HEK293 (cell line): ENCODE results near the gene NLGN3.

Experiments used
- BCL11B ChIP-seq: fragments of 450-650 bp; formaldehyde crosslinking; IDR thresholded peaks from 2 replicates; pipeline ENCODE4 v1.5.1; 2016; ENCODE audit warnings: low read depth, missing biosample characterization, missing genetic modification characterization
- GLI2 ChIP-seq: fragments of 450-650 bp; formaldehyde crosslinking; IDR thresholded peaks from 2 replicates; pipeline ENCODE4; 2017; ENCODE audit warnings: missing biosample characterization, missing genetic modification characterization, low read depth, borderline replicate concordance
- HIC1 ChIP-seq: fragments of 450-650 bp; formaldehyde crosslinking; IDR thresholded peaks from 2 replicates; pipeline ENCODE4 v1.5.1; 2016; ENCODE audit warnings: missing biosample characterization, missing genetic modification characterization
- INSM2 ChIP-seq: fragments of 450-650 bp; formaldehyde crosslinking; IDR thresholded peaks from 2 replicates; pipeline ENCODE4 v1.5.1; 2016; ENCODE audit warnings: missing biosample characterization, missing genetic modification characterization
- KLF10 ChIP-seq: fragments of 450-650 bp; IDR thresholded peaks from 2 replicates; pipeline ENCODE4 v1.5.1; 2018; ENCODE audit warnings: missing biosample characterization, mild to moderate bottlenecking, missing genetic modification characterization
- KLF17 ChIP-seq: fragments of 450-650 bp; formaldehyde crosslinking; IDR thresholded peaks from 2 replicates; pipeline ENCODE4 v1.5.1; 2016; ENCODE audit warnings: missing biosample characterization, missing genetic modification characterization
- PATZ1 ChIP-seq: fragments of 450-650 bp; formaldehyde crosslinking; IDR thresholded peaks from 2 replicates; pipeline ENCODE4 v1.5.1; 2016; ENCODE audit warnings: missing biosample characterization, missing genetic modification characterization
- PRDM4 ChIP-seq: fragments of 450-650 bp; formaldehyde crosslinking; IDR thresholded peaks from 2 replicates; pipeline ENCODE4 v1.5.1; 2017; ENCODE audit warnings: missing biosample characterization, missing genetic modification characterization
- SCRT1 ChIP-seq: fragments of 450-650 bp; formaldehyde crosslinking; IDR thresholded peaks from 2 replicates; pipeline ENCODE4 v1.5.1; 2016; ENCODE audit warnings: missing biosample characterization, missing genetic modification characterization, borderline replicate concordance
- TCF7L2 ChIP-seq: IDR thresholded peaks from 2 replicates; pipeline ENCODE4 v1.6.1; 2011; ENCODE audit warnings: low read depth, mild to moderate bottlenecking, inconsistent platforms, low read length, moderate library complexity, borderline replicate concordance
- ZBTB11 ChIP-seq: fragments of 450-650 bp; formaldehyde crosslinking; conservative IDR thresholded peaks from 2 replicates; pipeline ENCODE4 v1.5.1; 2016; ENCODE audit warnings: low read depth, missing biosample characterization, missing genetic modification characterization
- ZBTB17 ChIP-seq: fragments of 450-650 bp; formaldehyde crosslinking; IDR thresholded peaks from 2 replicates; pipeline ENCODE4 v1.5.1; 2016; ENCODE audit warnings: missing biosample characterization, missing genetic modification characterization
- ZBTB48 ChIP-seq: fragments of 450-650 bp; formaldehyde crosslinking; IDR thresholded peaks from 2 replicates; pipeline ENCODE4 v1.5.1; 2016; ENCODE audit warnings: missing biosample characterization, missing genetic modification characterization
- ZNF132 ChIP-seq: fragments of 450-650 bp; formaldehyde crosslinking; IDR thresholded peaks from 2 replicates; pipeline ENCODE4 v1.5.1; 2017; ENCODE audit warnings: missing biosample characterization, missing genetic modification characterization, borderline replicate concordance
- ZNF223 ChIP-seq: fragments of 450-650 bp; formaldehyde crosslinking; IDR thresholded peaks from 2 replicates; pipeline ENCODE4 v1.5.1; 2016; ENCODE audit warnings: missing biosample characterization, missing genetic modification characterization
- ZNF248 ChIP-seq: fragments of 450-650 bp; formaldehyde crosslinking; IDR thresholded peaks from 2 replicates; pipeline ENCODE4 v1.5.1; 2017; ENCODE audit warnings: missing biosample characterization, missing genetic modification characterization
- ZNF488 ChIP-seq: fragments of 450-650 bp; formaldehyde crosslinking; IDR thresholded peaks from 2 replicates; pipeline ENCODE4 v1.5.1; 2016; ENCODE audit warnings: missing biosample characterization, missing genetic modification characterization
- ZNF555 ChIP-seq: fragments of 450-650 bp; formaldehyde crosslinking; conservative IDR thresholded peaks from 2 replicates; pipeline ENCODE4 v1.5.1; 2017; ENCODE audit warnings: missing biosample characterization, mild to moderate bottlenecking, missing genetic modification characterization, inconsistent platforms
- ZNF596 ChIP-seq: fragments of 450-650 bp; IDR thresholded peaks from 2 replicates; pipeline ENCODE4 v1.5.0; 2018; ENCODE audit warnings: missing biosample characterization, mild to moderate bottlenecking, missing genetic modification characterization, moderate library complexity
- ZNF623 ChIP-seq: fragments of 450-650 bp; formaldehyde crosslinking; IDR thresholded peaks from 2 replicates; pipeline ENCODE4 v1.5.1; 2016; ENCODE audit warnings: missing biosample characterization, missing genetic modification characterization
- ZNF626 ChIP-seq: fragments of 450-650 bp; sonication (Bioruptor Pico); formaldehyde crosslinking; IDR thresholded peaks from 2 replicates; pipeline ENCODE4 v1.5.1; 2018; ENCODE audit warnings: missing biosample characterization, missing genetic modification characterization, inconsistent platforms
- ZXDB ChIP-seq: fragments of 450-650 bp; formaldehyde crosslinking; IDR thresholded peaks from 2 replicates; pipeline ENCODE4 v1.5.1; 2016; ENCODE audit warnings: missing biosample characterization, missing genetic modification characterization

The NLGN3 gene

GRCh38 chrX:71181910-71182799, 37.5 kb downstream of the NLGN3 start (continued):
- TF ChIP-seq ZNF223 (no peak), KLF10 (tag by site-specific recombination) (no peak), ZNF626 (no peak), KLF17 (tag by site-specific recombination) (no peak), ZNF132 (tag by site-specific recombination) (no peak), BCL11B (tag by site-specific recombination) (no peak), HIC1 (tag by site-specific recombination) (no peak), ZNF623 (no peak), ZNF596 (tag by site-specific recombination) (no peak), ZBTB48 (tag by site-specific recombination) (peak; percentile 5; the same call in 1 of the 2 replicates), ZBTB11 (peak; percentile 34; the same call in 1 of the 2 replicates), INSM2 (tag by site-specific recombination) (peak; percentile 47), PRDM4 (tag by site-specific recombination) (no peak), SCRT1 (no peak), PATZ1 (peak; percentile 54), ZNF488 (tag by site-specific recombination) (no peak), ZNF555 (no peak), ZXDB (tag by site-specific recombination) (peak; percentile 65), ZNF248 (tag by site-specific recombination) (no peak), ZBTB17 (tag by site-specific recombination) (peak; percentile 65; the same call in 1 of the 2 replicates), TCF7L2 (0 out of 2 replicates have a peak, but pooled peaks have one; percentile 31), GLI2 (tag by site-specific recombination) (no peak)
